Measurements from ENCODE around the gene CSK.

- TF ChIP-seq REST (IDR thresholded peaks at IDR 0.05) (no peak), CTCF (IDR thresholded peaks at IDR 0.05) (no peak), EHMT2 (IDR thresholded peaks at IDR 0.05; ENCODE audit: low read depth) (no peak), MYC (IDR thresholded peaks at IDR 0.05; ENCODE audit: borderline replicate concordance, low read length) (no peak), MAZ (IDR thresholded peaks at IDR 0.05; ENCODE audit: borderline replicate concordance, low read depth, low read length) (no peak), JUN (IDR thresholded peaks at IDR 0.05) (no peak), ZNF302 (CRISPR knock-in tag; IDR thresholded peaks at IDR 0.05) (no peak)
Measured at GRCh38 chr15:74828835-74829234, 47.0 kb downstream of the CSK start.
